Activated T-cell treated with anti-CD3 and anti-CD28 coated beads, Interleukin-2, amount 50 U/mL, for 4 hours (primary cell): ENCODE data around the gene ACBD3. TPM values are rescaled to one million over a fixed set of nuclear protein-coding genes. Genes with fewer than 3 reads are reported as not detected.
A peak's percentile ranks its signal among the peaks of the same experiment; 100 is the strongest.

Experiments
- ATAC-seq, 2 donors: fragments of 200-7000 bp; cut with Tn5 transposase; one replicate each; pipeline ENCODE4 v1.10.0; 2021
- DNase-seq: peaks from one replicate; pipeline ENCODE4 v3.0.0-alpha.2; 2020
- H3K27me3 Mint-ChIP-seq: one replicate; pipeline ENCODE4 v1.8.0; 2021; ENCODE audit warnings: low read depth, mixed read lengths
- H3K36me3 Mint-ChIP-seq: one replicate; pipeline ENCODE4 v1.8.0; 2022; ENCODE audit warnings: mixed read lengths; ENCODE audit not compliant: insufficient read depth
- H3K4me1 Mint-ChIP-seq: one replicate; pipeline ENCODE4 v1.8.0; 2021; ENCODE audit warnings: low read depth, mixed read lengths
- H3K4me3 Mint-ChIP-seq: one replicate; pipeline ENCODE4 v1.8.0; 2021; ENCODE audit warnings: mild to moderate bottlenecking, moderate library complexity, mixed read lengths
- H3K9me3 Mint-ChIP-seq: one replicate; pipeline ENCODE4 v1.8.0; 2021; ENCODE audit warnings: mixed read lengths
- total RNA-seq, 3 donors: library from RNA; stranded (reverse); gene quantifications; one replicate each; pipeline ENCODE4 v1.2.1, GENCODE V29; 2021

The ACBD3 gene
- total RNA-seq, 3 donors from 2014 or later, result 20.9 to 24.4 (median 23.9) TPM

GRCh38 chr1:226121049-226121586 is 65.4 kb downstream of the ACBD3 start:
- H3K4me3 Mint-ChIP-seq, result peak overlapping the region; percentile 77
- H3K9me3 Mint-ChIP-seq, result no peaks in the 10 kb centered on the region
- ATAC-seq (no peak), DNase-seq (no peak)
- no peaks in the 10 kb centered on the region for H3K36me3 Mint-ChIP-seq
- peaks cover 29% of the 10 kb centered on the region for H3K4me1 Mint-ChIP-seq
- no peaks in the 10 kb centered on the region for H3K27me3 Mint-ChIP-seq

- Mint-ChIP-seq H3K4me3 (peak overlapping the region; percentile 77), H3K36me3 (no peaks in the 10 kb centered on the region), H3K9me3 (no peaks in the 10 kb centered on the region), H3K4me1 (peaks cover 28% of the 10 kb centered on the region), H3K27me3 (no peaks in the 10 kb centered on the region)
- ATAC-seq (no peak), DNase-seq (no peak)
Measured at GRCh38 chr1:226120398-226120797, 66.1 kb downstream of the ACBD3 start.

DNA sequence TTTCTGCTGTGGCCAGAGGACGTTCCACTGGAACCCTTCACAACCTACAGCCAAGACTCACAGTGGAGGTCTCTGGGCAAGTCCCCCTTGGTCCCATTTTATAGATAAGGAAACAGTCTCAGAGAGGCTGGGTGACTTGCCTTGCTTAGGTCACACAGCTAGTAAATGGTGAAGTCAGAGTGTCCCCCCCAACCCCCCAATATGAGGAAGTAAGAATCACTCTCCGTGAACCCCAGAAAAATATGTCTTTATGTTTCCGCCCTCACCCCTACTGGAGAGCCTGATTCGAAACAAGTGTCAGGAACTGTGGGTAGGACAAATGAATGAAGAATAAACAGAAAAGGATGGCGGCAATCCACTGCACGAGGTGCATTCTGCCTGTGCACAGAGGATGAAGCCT is 67.4 kb downstream of the ACBD3 start:
- ATAC-seq, result no peak

GRCh38 chr1:226118357-226118756 is 68.2 kb downstream of the ACBD3 start:
- no peaks in the 10 kb centered on the region for H3K36me3 Mint-ChIP-seq
- peaks cover 15% of the 10 kb centered on the region for H3K4me1 Mint-ChIP-seq
- no peak for ATAC-seq
- no peak for DNase-seq
- no peaks in the 10 kb centered on the region for H3K9me3 Mint-ChIP-seq
- no peak overlapping the region for H3K4me3 Mint-ChIP-seq
- no peaks in the 10 kb centered on the region for H3K27me3 Mint-ChIP-seq

More for the DNA sequence above, 67.4 kb downstream of the ACBD3 start:
- no peak for DNase-seq
- Mint-ChIP-seq H3K36me3 (no peaks in the 10 kb centered on the region), H3K27me3 (no peaks in the 10 kb centered on the region), H3K4me3 (no peak overlapping the region), H3K9me3 (no peaks in the 10 kb centered on the region), H3K4me1 (peaks cover 20% of the 10 kb centered on the region)

DNA sequence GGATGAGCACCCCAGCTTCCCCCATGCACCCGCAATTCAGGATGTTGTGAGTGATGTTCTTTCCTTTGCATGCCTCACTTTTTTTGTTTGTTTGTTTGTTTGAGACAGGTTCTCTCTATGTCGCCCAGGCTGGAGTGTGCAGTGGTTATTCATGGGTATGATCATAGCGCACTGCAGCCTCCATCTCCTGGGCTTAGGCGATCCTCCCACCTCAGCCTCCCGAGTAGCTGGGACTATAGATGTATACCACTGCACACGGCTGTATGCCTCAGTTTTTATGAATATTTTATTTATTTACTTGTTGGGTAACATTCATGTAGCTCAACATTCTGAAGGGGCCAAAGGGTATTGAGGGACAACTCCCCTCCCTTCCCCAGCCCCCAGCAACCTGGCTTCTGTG is 69.2 kb downstream of the ACBD3 start:
- Mint-ChIP-seq H3K4me3 (no peak overlapping the region), H3K4me1 (peaks cover 9% of the 10 kb centered on the region), H3K9me3 (no peaks in the 10 kb centered on the region), H3K36me3 (no peaks in the 10 kb centered on the region), H3K27me3 (no peaks in the 10 kb centered on the region)
- DNase-seq, result no peak
- no peak for ATAC-seq

GRCh38 chr1:226116673-226117072 is 69.9 kb downstream of the ACBD3 start:
- Mint-ChIP-seq H3K4me1 (peaks cover 10% of the 10 kb centered on the region), H3K36me3 (no peaks in the 10 kb centered on the region), H3K4me3 (no peak overlapping the region), H3K9me3 (no peaks in the 10 kb centered on the region), H3K27me3 (no peaks in the 10 kb centered on the region)
- ATAC-seq (no peak), DNase-seq (no peak)

DNA sequence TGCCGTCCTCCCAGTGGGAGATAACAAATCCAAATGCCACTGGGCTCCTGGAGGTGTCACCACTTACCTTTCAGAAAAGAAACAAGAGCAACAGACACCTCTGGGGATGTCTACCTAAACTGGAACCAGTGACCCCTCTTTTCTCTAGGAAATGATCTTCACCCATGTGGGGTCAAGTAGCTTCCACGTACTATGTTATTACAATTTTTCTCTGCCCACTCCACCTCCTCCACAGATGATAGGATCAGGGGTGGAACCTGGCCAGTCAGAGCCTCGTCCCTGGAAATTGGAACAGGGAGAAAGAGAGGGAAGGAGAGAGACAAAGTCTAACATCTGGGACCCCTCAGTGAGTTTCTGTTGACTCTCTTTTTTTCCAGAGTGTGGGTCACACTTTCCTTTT is 73.9 kb downstream of the ACBD3 start:
- DNase-seq (no peak), ATAC-seq (no peak)
- no peaks in the 10 kb centered on the region for H3K9me3 Mint-ChIP-seq
- no peak overlapping the region for H3K4me3 Mint-ChIP-seq
- H3K4me1 Mint-ChIP-seq, result peaks cover 17% of the 10 kb centered on the region
- H3K36me3 Mint-ChIP-seq, result no peaks in the 10 kb centered on the region
- no peaks in the 10 kb centered on the region for H3K27me3 Mint-ChIP-seq

GRCh38 chr1:226111883-226112261 is 74.7 kb downstream of the ACBD3 start:
- Mint-ChIP-seq H3K9me3 (no peaks in the 10 kb centered on the region), H3K36me3 (no peaks in the 10 kb centered on the region), H3K4me3 (no peak overlapping the region), H3K4me1 (peaks cover 17% of the 10 kb centered on the region), H3K27me3 (no peaks in the 10 kb centered on the region)
- no peak for DNase-seq
- no peak for ATAC-seq

DNA sequence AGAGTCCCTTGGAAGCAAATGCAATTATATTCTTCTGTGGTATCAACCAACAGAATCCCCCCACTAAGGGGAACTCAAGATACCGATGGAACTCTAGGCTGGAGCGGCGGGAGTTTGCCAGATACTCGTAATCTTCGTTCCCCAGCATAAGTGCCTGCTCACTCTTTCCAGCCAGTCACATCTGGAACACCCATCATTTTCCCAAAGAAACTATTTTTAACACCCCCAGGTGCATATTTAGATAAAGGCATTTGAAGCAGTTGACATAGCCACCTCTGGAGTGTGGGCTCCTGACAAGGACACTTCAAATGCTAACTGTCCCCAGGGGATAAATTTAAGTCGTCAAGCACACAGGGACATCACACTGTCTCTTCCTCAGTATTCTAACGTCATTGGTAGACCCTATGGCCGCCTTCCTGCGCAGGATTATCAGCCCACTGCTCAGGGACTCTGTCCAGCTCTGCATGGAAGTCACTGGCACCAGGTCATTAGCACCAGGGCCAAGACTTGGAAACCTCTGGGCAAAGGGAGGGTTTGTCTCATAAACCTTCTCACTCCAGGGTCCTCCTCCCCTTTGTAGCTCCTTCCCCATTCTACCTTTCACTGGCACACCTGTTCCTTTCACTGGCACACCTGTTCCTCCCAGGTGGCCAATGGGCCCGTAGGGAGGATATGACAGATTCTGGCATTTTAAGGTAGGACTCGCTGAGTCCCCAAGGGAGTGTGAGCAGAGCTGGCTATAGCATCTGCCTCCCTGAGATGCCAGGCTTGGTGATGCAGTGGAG is 75.3 kb downstream of the ACBD3 start:
- DNase-seq, result no peak
- peak overlapping the region; percentile 71 for H3K4me3 Mint-ChIP-seq
- no peaks in the 10 kb centered on the region for H3K27me3 Mint-ChIP-seq
- no peaks in the 10 kb centered on the region for H3K36me3 Mint-ChIP-seq
- peaks cover 17% of the 10 kb centered on the region for H3K4me1 Mint-ChIP-seq
- no peak for ATAC-seq
- H3K9me3 Mint-ChIP-seq, result no peaks in the 10 kb centered on the region

- H3K36me3 Mint-ChIP-seq, result no peaks in the 10 kb centered on the region
- no peaks in the 10 kb centered on the region for H3K9me3 Mint-ChIP-seq
- peaks cover 17% of the 10 kb centered on the region for H3K4me1 Mint-ChIP-seq
- DNase-seq (peak; percentile 43), ATAC-seq (peak; percentile 69 to 76)
- H3K4me3 Mint-ChIP-seq, result peak overlapping the region; percentile 71
- no peaks in the 10 kb centered on the region for H3K27me3 Mint-ChIP-seq
Measured at GRCh38 chr1:226110249-226111097, 76.1 kb downstream of the ACBD3 start.

GRCh38 chr1:226109829-226110248 is 76.7 kb downstream of the ACBD3 start:
- no peaks in the 10 kb centered on the region for H3K9me3 Mint-ChIP-seq
- H3K36me3 Mint-ChIP-seq, result no peaks in the 10 kb centered on the region
- H3K27me3 Mint-ChIP-seq, result no peaks in the 10 kb centered on the region
- peak overlapping the region; percentile 93 for H3K4me3 Mint-ChIP-seq
- peaks cover 17% of the 10 kb centered on the region for H3K4me1 Mint-ChIP-seq
- DNase-seq, result peak; percentile 68
- peak; percentile 86 to 91 for ATAC-seq

DNA sequence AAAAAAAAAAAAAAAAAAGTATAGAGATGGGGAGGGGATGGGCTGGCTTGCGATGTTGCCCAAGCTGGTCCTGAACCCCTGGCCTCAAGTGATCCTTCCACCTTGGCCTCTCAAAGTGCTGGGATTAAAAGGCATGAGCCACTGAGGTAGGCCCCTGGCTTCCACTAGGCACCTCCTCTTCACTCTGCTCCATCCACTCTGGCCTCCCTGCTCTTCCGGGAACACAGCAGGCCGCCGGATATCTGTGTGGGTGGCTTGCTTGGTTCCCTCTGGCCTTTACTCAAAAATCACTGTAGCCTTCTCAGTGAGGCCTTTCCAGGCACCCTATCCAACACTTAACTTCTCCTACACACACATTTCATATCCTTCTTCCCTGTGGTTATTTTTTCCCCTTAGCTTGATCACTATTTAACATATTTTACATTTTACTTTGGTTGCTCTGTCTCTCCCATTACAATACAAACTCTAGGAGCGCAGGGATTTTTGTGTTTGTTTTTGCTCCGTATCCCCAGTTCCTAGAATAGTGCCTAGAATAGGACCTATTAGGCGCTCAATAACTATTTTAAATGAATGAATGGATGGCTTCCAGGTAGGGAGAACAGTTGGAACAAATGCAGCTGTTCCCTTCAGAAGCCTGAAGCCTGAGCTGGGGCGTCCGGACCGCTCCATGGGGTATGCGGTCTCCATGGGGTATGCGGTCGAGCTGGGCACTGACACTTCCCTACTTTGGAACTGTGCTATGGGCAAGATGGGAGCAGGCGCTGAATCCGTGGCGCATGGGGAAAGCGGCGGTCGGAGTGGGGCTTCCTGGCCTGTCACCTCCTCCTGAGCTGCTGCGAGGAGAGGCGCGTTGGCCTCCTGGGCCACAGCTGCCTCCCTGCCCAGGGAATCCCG is 77.4 kb downstream of the ACBD3 start:
- no peaks in the 10 kb centered on the region for H3K27me3 Mint-ChIP-seq
- no peaks in the 10 kb centered on the region for H3K36me3 Mint-ChIP-seq
- DNase-seq (no peak), ATAC-seq (peak in 1 of 2 donors; percentile 7)
- peak overlapping the region; percentile 93 for H3K4me3 Mint-ChIP-seq
- H3K9me3 Mint-ChIP-seq, result no peaks in the 10 kb centered on the region
- peaks cover 17% of the 10 kb centered on the region for H3K4me1 Mint-ChIP-seq

DNA sequence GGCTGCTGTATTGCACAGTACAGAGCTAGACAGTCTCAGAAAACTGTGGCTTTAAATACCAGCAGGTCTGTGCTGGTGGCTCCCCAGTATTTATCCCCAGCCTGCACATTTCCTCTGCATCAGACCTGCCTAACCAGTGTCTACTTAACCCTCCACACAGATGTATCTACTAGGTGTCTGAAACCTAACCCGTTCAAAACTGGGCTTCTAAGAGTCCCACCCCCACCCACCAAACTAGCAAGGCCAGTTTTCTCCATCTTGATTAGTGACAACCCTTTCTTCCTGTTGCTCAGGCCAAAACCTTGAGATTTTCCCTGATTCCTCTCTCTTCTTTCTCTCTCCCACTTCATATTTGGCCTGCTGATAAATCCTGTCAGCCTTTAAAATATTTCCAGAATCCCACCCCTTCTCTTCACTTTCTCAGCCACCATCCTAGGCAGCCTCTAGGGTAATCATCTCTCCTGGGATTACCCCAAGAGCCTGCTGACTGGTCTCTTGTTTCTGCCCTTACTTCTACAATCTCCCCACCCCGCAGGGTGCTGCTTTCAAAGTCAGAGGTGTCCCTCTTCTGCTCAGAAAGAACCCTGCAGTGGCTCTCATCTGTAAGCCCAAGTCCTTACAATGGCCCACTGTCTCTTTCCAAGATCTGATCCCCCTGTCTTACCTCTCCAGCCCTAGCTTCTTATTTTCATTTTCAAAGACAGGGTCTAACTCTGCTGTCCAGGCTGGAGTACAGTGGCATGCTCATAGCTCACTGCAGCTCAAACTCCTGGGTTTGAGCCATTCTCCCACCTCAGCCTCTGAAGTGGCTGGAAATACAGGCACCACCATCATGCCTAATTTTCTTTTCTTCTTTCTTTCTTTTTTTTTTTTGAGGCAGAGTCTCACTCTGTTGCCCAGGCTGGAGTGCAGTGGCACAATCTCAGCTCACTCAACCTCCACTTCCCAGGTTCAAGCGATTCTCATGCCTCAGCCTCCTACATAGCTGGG is 78.8 kb downstream of the ACBD3 start:
- Mint-ChIP-seq H3K36me3 (no peaks in the 10 kb centered on the region), H3K4me3 (no peak overlapping the region), H3K27me3 (no peaks in the 10 kb centered on the region), H3K9me3 (no peaks in the 10 kb centered on the region), H3K4me1 (peaks cover 17% of the 10 kb centered on the region)
- ATAC-seq (no peak), DNase-seq (no peak)
